ENCODE data around the gene LBHD2. TPM values are rescaled to one million over a fixed set of nuclear protein-coding genes. Genes with fewer than 3 reads are reported as not detected.

LBHD2 gene
- total RNA-seq, 1 donor from 2014 or later: not detected

DNA sequence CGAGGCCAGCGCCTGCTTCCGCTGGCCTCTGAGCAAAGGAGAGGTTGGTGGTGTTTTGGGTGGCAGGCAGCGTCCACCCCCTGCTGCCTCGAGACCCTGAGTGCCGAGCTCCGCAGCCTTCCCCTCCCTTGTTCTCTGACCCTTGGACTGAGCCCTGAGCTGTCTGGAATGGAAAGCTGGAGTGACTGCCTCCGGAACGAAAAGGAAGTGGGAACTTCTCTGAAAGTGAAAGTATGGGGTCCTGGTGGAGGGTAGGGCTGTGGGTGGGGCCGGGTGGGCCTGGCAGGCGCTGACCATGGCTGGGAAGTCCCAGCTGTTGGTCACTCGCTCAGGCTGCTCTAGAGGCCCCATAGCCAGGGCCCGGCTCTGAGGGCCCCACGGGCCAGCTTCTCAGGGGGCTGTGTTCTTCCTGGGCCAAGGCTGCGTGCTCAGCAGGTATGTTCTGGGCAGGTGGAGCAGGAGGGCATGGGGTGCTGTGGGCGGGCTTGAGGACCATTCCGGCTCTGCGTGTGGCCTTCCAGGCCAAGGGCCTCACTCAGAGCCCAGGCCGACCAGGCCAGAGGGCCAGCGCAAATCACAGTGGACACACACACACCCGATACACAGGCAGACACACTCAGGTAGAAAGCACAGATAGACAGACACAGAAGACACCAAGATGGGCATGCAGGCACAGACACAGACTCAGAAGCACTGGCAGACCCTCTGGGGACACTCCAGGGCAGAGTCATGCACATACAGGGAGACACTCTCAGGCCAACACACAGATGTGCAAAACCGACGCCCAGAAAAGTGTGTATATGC is 10.6 kb downstream of the LBHD2 start, which contains the start of gene EXOC3L4:
Gene EXOC3L4 (plus strand): TSS at position 320 of the 804 bp plus-strand sequence. CDS start 5,495 bp downstream, outside the sequence.
- Mint-ChIP-seq H3K4me1 (ENCODE audit: unreplicated experiment) (peaks cover 6% of the 10 kb centered on the region), H3K9me3 (no peaks in the 10 kb centered on the region), H3K27me3 (peaks cover 3% of the 10 kb centered on the region), H3K27ac (peak within 1 kb of the TSS; percentile 70), H3K36me3 (no peaks in the 10 kb centered on the region), H3K4me3 (peak within 1 kb of the TSS; percentile 55)
- TF ChIP-seq, protein P1, sequence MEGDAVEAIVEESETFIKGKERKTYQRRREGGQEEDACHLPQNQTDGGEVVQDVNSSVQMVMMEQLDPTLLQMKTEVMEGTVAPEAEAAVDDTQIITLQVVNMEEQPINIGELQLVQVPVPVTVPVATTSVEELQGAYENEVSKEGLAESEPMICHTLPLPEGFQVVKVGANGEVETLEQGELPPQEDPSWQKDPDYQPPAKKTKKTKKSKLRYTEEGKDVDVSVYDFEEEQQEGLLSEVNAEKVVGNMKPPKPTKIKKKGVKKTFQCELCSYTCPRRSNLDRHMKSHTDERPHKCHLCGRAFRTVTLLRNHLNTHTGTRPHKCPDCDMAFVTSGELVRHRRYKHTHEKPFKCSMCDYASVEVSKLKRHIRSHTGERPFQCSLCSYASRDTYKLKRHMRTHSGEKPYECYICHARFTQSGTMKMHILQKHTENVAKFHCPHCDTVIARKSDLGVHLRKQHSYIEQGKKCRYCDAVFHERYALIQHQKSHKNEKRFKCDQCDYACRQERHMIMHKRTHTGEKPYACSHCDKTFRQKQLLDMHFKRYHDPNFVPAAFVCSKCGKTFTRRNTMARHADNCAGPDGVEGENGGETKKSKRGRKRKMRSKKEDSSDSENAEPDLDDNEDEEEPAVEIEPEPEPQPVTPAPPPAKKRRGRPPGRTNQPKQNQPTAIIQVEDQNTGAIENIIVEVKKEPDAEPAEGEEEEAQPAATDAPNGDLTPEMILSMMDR (conservative IDR thresholded peaks at IDR 0.05): no peak
- no peak for DNase-seq (ENCODE audit: extremely low spot score, unreplicated experiment)

DNA sequence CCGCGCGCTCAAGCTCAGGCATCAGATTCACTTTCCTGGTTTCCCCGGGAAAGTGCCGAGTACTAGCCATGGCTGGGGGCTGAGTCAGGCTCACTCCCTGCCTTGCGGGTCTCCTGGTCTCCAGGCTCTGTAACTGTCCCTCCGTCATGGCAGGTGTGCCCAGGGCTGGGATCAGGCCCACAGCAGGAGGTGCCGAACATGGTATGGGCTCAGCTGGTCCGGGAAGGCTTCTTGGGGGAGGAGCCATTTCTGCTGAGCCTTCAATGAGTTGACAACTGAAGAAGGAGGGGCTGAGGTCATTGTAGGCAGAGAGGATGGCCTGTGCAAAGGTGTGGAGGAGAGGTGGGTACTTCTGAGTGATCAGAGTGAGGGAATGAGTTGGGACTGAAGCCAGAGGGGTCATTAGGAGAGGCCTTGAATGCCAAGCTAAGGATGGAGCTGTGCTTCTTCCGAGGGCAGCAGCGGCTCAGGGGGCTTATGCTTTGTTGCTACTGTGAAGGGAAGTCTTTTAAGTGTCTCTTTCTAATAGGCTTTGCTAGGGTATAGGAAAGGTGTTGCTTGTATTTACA is 11.3 kb downstream of the LBHD2 start:
- Mint-ChIP-seq H3K36me3 (no peaks in the 10 kb centered on the region), H3K27ac (peak overlapping the region; percentile 70), H3K27me3 (peaks cover 3% of the 10 kb centered on the region), H3K4me1 (ENCODE audit: unreplicated experiment) (peaks cover 6% of the 10 kb centered on the region), H3K9me3 (no peaks in the 10 kb centered on the region), H3K4me3 (no peak overlapping the region)
- DNase-seq (ENCODE audit: extremely low spot score, unreplicated experiment): no peak
- TF ChIP-seq, protein P1 (conservative IDR thresholded peaks at IDR 0.05): no peak

DNA sequence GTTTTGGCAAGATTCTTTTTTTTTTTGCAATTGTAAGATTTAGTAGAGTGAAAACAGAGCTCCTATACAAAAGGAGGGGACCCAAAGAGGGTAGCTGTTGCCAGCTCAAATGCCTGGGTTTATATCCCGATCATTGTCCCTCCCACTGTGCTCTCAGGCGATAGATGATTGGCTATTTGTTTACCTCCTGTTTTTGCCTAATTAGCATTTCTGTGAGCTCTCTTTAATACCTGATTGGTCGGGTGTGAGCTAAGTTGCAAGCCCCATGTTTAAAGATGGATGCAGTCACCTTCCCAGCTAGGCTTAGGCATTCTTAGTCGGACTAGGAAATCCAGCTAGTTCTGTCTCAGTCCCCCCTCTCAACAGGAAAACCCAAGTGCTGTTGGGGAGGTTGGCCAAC is 12.4 kb downstream of the LBHD2 start:
- DNase-seq (ENCODE audit: extremely low spot score, unreplicated experiment): no peak
- Mint-ChIP-seq H3K36me3 (no peaks in the 10 kb centered on the region), H3K9me3 (no peaks in the 10 kb centered on the region), H3K27me3 (peaks cover 3% of the 10 kb centered on the region), H3K4me3 (peak overlapping the region; percentile 37), H3K4me1 (ENCODE audit: unreplicated experiment) (peaks cover 10% of the 10 kb centered on the region), H3K27ac (peak overlapping the region; percentile 70)
- TF ChIP-seq, protein P1 (conservative IDR thresholded peaks at IDR 0.05): no peak

DNA sequence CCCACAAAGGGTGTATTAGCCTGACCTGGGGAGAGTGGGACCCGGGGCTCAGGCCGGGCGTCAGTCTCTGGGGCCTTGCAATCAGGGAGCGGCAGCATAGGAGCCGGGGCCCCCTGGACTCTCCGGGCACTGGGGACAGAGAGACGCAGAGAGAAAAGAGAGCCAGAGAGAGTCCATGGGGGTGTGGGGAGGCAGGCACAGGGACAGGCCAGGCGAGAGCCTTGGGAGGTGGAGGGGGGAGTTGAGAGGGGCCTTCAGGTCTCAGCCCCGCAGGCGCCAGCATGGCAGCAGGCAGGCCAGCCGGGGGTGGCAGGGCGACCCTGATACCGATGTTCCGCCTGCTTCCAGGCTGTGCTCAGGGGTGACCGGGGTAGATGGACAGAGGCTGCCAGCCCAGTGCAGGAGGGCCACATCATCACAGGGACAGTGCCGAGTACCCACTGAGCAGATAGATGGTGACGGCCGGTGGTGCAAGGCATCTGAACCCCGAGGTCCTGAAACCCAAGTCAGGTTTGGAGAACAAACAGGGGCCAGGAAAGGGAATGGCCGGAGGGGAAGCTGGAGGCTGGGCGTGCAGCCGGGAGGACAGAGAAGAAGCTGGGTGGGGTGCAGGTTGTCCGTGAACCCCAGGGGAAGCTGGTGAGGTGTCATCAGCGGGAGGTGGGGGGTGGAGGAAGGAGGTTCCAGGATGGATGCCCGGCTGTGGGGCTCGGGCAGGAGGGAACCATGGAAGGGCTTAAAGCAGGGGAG is 13.4 kb downstream of the LBHD2 start:
- peaks cover 3% of the 10 kb centered on the region for H3K27me3 Mint-ChIP-seq
- no peak overlapping the region for H3K27ac Mint-ChIP-seq
- no peak for DNase-seq (ENCODE audit: extremely low spot score, unreplicated experiment)
- H3K4me1 Mint-ChIP-seq (ENCODE audit: unreplicated experiment): peaks cover 12% of the 10 kb centered on the region
- no peak overlapping the region for H3K4me3 Mint-ChIP-seq
- H3K36me3 Mint-ChIP-seq: no peaks in the 10 kb centered on the region
- no peaks in the 10 kb centered on the region for H3K9me3 Mint-ChIP-seq
- TF ChIP-seq, protein P1 (conservative IDR thresholded peaks at IDR 0.05): no peak

DNA sequence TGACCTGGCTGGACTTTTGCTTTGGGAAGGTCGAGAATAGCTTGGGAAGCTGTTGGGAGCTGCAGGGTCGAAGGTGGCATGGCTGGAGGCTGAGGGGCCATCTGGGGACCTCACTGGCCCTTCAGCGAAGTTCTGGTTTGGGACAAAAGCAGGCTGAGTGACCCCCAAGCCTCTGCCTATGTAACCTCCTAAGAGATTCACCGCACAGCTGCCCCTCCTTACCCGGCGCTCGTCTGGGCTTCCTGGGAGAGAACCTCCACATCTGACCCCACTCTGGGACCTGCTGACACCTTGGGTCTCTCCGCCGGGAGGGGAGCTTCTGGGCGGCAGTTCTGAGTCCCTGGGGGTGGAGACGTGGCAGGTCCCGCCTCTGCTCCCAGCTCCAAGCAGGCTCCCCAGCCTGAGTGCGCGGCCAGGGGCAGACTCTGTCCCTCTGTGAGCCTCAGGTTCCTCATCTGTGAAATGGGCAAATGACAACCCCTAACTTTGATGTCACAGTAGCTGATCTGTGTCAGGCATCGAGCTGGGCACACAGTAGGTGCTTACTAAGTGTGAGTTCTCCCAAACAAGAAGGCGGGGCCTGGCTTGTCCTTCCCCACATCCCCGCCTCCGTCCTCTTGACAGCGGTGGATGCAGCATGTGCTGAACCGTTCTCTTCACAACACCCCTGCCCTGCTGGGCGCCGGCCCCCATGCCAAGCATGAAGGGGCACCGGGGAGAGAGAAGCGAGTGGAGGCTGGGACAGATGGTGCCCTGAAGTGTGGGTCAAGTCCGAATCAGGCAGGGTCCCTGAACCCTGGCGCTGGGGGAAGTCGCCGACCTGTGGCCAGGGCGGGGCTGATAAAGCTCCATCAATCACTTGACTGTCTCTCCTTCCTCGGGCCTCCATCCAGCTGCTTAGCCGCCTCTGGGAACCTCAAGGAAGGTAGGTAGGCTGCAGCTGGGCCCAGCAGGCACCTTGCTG is 14.3 kb downstream of the LBHD2 start:
- TF ChIP-seq, protein P1 (conservative IDR thresholded peaks at IDR 0.05): no peak
- no peak for DNase-seq (ENCODE audit: extremely low spot score, unreplicated experiment)
- Mint-ChIP-seq H3K27me3 (peaks cover 3% of the 10 kb centered on the region), H3K36me3 (no peaks in the 10 kb centered on the region), H3K4me1 (ENCODE audit: unreplicated experiment) (peaks cover 12% of the 10 kb centered on the region), H3K4me3 (no peak overlapping the region), H3K27ac (no peak overlapping the region), H3K9me3 (no peaks in the 10 kb centered on the region)

Data from type B pancreatic cell (in vitro differentiated cells).